Measurements from ENCODE around the gene GLRX2. TPM values are rescaled to one million over a fixed set of nuclear protein-coding genes. Genes with fewer than 3 reads are reported as not detected.
"Not testable (repeated sequence)": the region's sequence is repeated elsewhere in the genome, so short reads cannot be mapped to it uniquely, and the experiment has no call there.

Gene GLRX2
- total and polyA plus RNA-seq, 2 donors (not counting 1 experiment from before 2014, with no cell fraction given) = 15.9 to 27.2 TPM

- H3K4me3 ChIP-seq (replicated peaks in 1 of 4; ENCODE audit: control extremely low read depth in 1 of 4, insufficient read depth in 1 of 4, low read depth in 3 of 4, low read length in 4 of 4) = no peak overlapping the region
- H3K9ac ChIP-seq (ENCODE audit: insufficient read depth, low read length) = no peak overlapping the region
- peaks cover 2% of the 10 kb centered on the region for H3K4me1 ChIP-seq (ENCODE audit: control insufficient read depth, extremely low read depth, insufficient read depth, low read length)
- H2AFZ ChIP-seq (ENCODE audit: low read length) = no peak overlapping the region
- no peaks in the 10 kb centered on the region for H4K20me1 ChIP-seq (ENCODE audit: control insufficient read depth, extremely low read depth, insufficient read depth, low read length)
- DNase-seq (ENCODE audit: low read depth in 2 of 2) = no peak
- no peaks in the 10 kb centered on the region for H3K9me3 ChIP-seq (ENCODE audit: control insufficient read depth, insufficient read depth, low read depth, low read length)
- no peaks in the 10 kb centered on the region for H3K27me3 ChIP-seq (ENCODE audit: control insufficient read depth, insufficient read depth, low read length)
- no peak overlapping the region for H3K27ac ChIP-seq (ENCODE audit: insufficient read depth, low read length)
- H3K36me3 ChIP-seq (ENCODE audit: control insufficient read depth, insufficient read depth, low read length) = no peaks in the 10 kb centered on the region
- H3K79me2 ChIP-seq (ENCODE audit: control insufficient read depth, insufficient read depth, low read length) = peaks cover 67% of the 10 kb centered on the region
- TF ChIP-seq EZH2 (IDR thresholded peaks at IDR 0.05; ENCODE audit: low read length, missing control alignments) (no peak), CTCF (conservative IDR thresholded peaks at IDR 0.05 in 1 of 2, IDR thresholded peaks at IDR 0.05 in 1 of 2; ENCODE audit: low read depth in 1 of 2, low read length in 2 of 2) (no peak)
- H3K4me2 ChIP-seq (ENCODE audit: extremely low read depth, insufficient read depth, low read length) = no peak overlapping the region
Measured at GRCh38 chr1:193054169-193054675, 51.0 kb downstream of the GLRX2 start.

GRCh38 chr1:193048913-193049312 is 56.3 kb downstream of the GLRX2 start:
- H3K36me3 ChIP-seq (ENCODE audit: control insufficient read depth, insufficient read depth, low read length) = not testable (repeated sequence)

More at GRCh38 chr1:193048913-193049312, 56.3 kb downstream of the GLRX2 start:
- H4K20me1 ChIP-seq (ENCODE audit: control insufficient read depth, extremely low read depth, insufficient read depth, low read length); H3K27ac ChIP-seq (ENCODE audit: insufficient read depth, low read length); H3K4me3 ChIP-seq (replicated peaks in 1 of 4; ENCODE audit: control extremely low read depth in 1 of 4, insufficient read depth in 1 of 4, low read depth in 3 of 4, low read length in 4 of 4); H3K4me2 ChIP-seq (ENCODE audit: extremely low read depth, insufficient read depth, low read length); H2AFZ ChIP-seq (ENCODE audit: low read length); DNase-seq (ENCODE audit: low read depth in 2 of 2); H3K9me3 ChIP-seq (ENCODE audit: control insufficient read depth, insufficient read depth, low read depth, low read length); H3K27me3 ChIP-seq (ENCODE audit: control insufficient read depth, insufficient read depth, low read length); H3K9ac ChIP-seq (ENCODE audit: insufficient read depth, low read length); H3K4me1 ChIP-seq (ENCODE audit: control insufficient read depth, extremely low read depth, insufficient read depth, low read length): not testable (repeated sequence)
- H3K79me2 ChIP-seq (ENCODE audit: control insufficient read depth, insufficient read depth, low read length) = peaks cover 17% of the 10 kb centered on the region

Other genes with a start within 250 kb of the GLRX2 start
- gene UCHL5, start 46.1 kb downstream of the GLRX2 start, total RNA-seq = 19.5 and 24.1 TPM in 2 replicates
- gene UCHL5, start 46.1 kb downstream of the GLRX2 start, polyA plus RNA-seq = 29.6 and 33.4 TPM in 2 replicates
- gene RO60, start 45.8 kb downstream of the GLRX2 start, total RNA-seq = 164 and 207 TPM in 2 replicates
- 39.5 and 44.0 TPM in 2 replicates for gene RO60, start 45.8 kb downstream of the GLRX2 start, polyA plus RNA-seq
- gene CDC73, start 16.6 kb upstream of the GLRX2 start, total RNA-seq = 14.6 and 18.7 TPM in 2 replicates
- 51.0 and 69.8 TPM in 2 replicates for gene CDC73, start 16.6 kb upstream of the GLRX2 start, polyA plus RNA-seq
- gene B3GALT2, start 81.2 kb upstream of the GLRX2 start, total RNA-seq = under 0.01 and 1.3 TPM in 2 replicates
- gene B3GALT2, start 81.2 kb upstream of the GLRX2 start, polyA plus RNA-seq = 4.3 and 46.2 TPM in 2 replicates